NCI-H1417 (cell line): ENCODE measurements around the gene MED22.
A peak's percentile ranks its signal among the peaks of the same experiment; 100 is the strongest.

Experiments used
- DNase-seq, 3 experiments: peaks; one replicate each; lab custom pipeline; 2025; lab: John Stamatoyannopoulos, UW

The MED22 gene

GRCh38 chr9:133375724-133376654 lies 28.1 kb upstream of the MED22 start, which contains the start of the genes STKLD1 and SURF4:
Gene STKLD1, plus strand, starts transcription at chr9:133376366. Its CDS starts 108 bp downstream, at chr9:133376474.
Gene SURF4, minus strand, starts transcription at chr9:133376060. Its CDS starts 91 bp downstream, at chr9:133375969.
- peak; percentile 92 to 98 (median 98) for DNase-seq

- DNase-seq = peak in 2 of 3 experiments; percentile 71 to 78
Measured at GRCh38 chr9:133375116-133375723, 27.3 kb upstream of the MED22 start.

GRCh38 chr9:133374612-133375115 lies 26.7 kb upstream of the MED22 start:
- DNase-seq = no peak

GRCh38 chr9:133372144-133372543 lies 24.2 kb upstream of the MED22 start:
- no peak for DNase-seq

GRCh38 chr9:133371261-133371711 lies 23.4 kb upstream of the MED22 start:
- DNase-seq = no peak

- no peak for DNase-seq
Measured at GRCh38 chr9:133370685-133371084, 22.8 kb upstream of the MED22 start.

- no peak for DNase-seq
Measured at GRCh38 chr9:133369933-133370332, 22.0 kb upstream of the MED22 start.

GRCh38 chr9:133369422-133369821 lies 21.5 kb upstream of the MED22 start:
- no peak for DNase-seq

GRCh38 chr9:133368249-133368881 lies 20.4 kb upstream of the MED22 start:
- DNase-seq = peak in 2 of 3 experiments; percentile 73 to 95

GRCh38 chr9:133367778-133368177 lies 19.8 kb upstream of the MED22 start:
- DNase-seq = peak in 1 of 3 experiments; percentile 45

- DNase-seq = no peak
Measured at GRCh38 chr9:133367221-133367620, 19.3 kb upstream of the MED22 start.

GRCh38 chr9:133366435-133366834 lies 18.5 kb upstream of the MED22 start:
- no peak for DNase-seq

GRCh38 chr9:133362359-133363044 lies 14.6 kb upstream of the MED22 start:
- peak in 1 of 3 experiments; percentile 32 for DNase-seq

- no peak for DNase-seq
Measured at GRCh38 chr9:133361507-133362092, 13.7 kb upstream of the MED22 start.

GRCh38 chr9:133360400-133361393 lies 12.8 kb upstream of the MED22 start:
- no peak for DNase-seq

GRCh38 chr9:133359399-133360175 lies 11.7 kb upstream of the MED22 start:
- DNase-seq = peak in 1 of 3 experiments; percentile 31

GRCh38 chr9:133357656-133358055 lies 9.7 kb upstream of the MED22 start:
- no peak for DNase-seq

- peak; percentile 73 to 91 (median 90) for DNase-seq
Measured at GRCh38 chr9:133356391-133357091, 8.6 kb upstream of the MED22 start, which contains the start of the genes SURF1 and SURF2. Gene SURF1, minus strand, starts transcription at chr9:133356487. Its CDS starts 34 bp downstream, at chr9:133356453. Gene SURF2, plus strand, starts transcription at chr9:133356550. Its CDS starts 43 bp downstream, at chr9:133356593.
